ENCODE measurements around the gene EPHX1. TPM values are rescaled to one million over a fixed set of nuclear protein-coding genes. Genes with fewer than 3 reads are reported as not detected.
A peak's percentile ranks its signal among the peaks of the same experiment; 100 is the strongest.
"Not testable (repeated sequence)": the region's sequence is repeated elsewhere in the genome, so short reads cannot be mapped to it uniquely, and the experiment has no call there.

Gene EPHX1
- total RNA-seq, 2 experiments from 2014 or later = 1.8 to 2.4 TPM

DNA sequence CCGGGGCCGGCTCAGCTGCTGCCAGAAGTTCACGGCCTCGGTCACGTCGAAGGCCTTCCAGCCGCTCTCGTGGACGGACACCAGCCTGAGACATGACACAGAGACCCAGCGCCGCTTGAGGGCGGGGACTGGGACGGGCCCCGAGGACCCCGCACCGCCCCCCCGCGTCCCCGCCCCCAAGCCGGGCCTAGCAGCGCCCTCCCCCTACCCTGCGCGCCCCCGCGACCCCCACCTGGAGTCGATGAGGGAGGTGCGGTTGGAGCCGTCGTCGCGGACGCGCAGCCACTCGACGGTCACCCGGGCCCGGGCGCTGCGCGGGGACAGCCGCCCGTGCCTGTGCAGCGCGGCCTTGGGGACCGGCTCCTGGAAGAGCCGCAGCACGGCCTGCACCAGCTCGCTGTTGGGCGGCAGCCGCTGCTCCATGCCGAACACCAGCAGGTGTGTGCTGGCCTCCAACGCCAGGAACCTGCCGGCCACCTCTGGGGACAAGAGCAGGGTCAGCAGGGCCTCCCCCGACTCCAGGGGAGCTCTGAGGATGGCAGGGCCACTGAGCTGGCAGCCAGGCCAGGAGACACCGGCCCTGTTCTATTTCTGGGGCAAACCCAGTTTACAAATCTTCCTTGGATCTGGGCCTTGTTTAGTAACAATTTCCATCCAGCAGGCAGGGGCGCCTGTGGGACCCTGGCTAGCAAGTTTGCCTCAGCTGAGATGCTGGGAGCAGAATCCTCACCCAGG is 77.8 kb downstream of the EPHX1 start:
- DNase-seq; H3K36me3 Mint-ChIP-seq (ENCODE audit: low read depth); H3K9me3 Mint-ChIP-seq; H3K27me3 Mint-ChIP-seq; POLR2A ChIA-PET; H3K27ac Mint-ChIP-seq; H3K4me3 Mint-ChIP-seq: not testable (repeated sequence)
- peaks cover 28% of the 10 kb centered on the region for H3K4me1 Mint-ChIP-seq
- CTCF ChIA-PET = interaction anchor here (1.8 kb wide), 1 partner anchor 10 kb away, joined by 7 read pairs; no protein-coding TSS in a partner anchor

DNA sequence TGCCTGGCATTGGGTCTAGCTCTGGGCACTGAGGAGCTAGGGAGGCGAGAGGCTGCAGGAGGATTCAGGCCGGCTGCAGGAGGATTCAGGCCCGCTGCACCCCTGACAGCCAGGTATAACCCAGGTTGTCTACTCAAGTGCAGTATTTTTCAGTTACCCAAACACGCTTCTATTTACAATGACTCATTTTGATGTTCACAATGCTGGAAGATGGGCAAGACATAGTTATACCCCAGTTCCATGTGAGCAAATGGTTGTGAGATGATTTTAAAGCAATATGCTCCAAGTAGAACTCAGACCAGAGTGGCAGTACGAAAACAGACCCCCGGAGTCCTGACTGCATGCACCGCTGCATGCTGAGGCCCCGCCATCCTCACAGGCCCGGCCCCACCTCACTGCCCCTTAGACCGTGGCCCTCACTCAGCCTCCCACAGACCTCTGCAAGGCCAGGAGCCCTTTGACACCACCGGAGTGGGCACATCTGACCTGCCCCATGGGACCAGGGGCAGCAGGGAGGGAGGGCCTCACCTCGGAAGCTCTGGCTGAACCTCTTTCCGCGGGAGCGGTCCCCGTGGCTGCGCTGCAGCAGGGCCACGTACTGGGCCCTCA is 78.5 kb downstream of the EPHX1 start:
- POLR2A ChIA-PET = no interaction called here
- Mint-ChIP-seq H3K36me3 (ENCODE audit: low read depth) (no peaks in the 10 kb centered on the region), H3K27me3 (peaks cover 9% of the 10 kb centered on the region), H3K9me3 (no peaks in the 10 kb centered on the region), H3K27ac (no peak overlapping the region), H3K4me3 (no peak overlapping the region), H3K4me1 (peaks cover 25% of the 10 kb centered on the region)
- DNase-seq = no peak
- CTCF ChIA-PET = interaction anchor here (1.8 to 2.0 kb wide), 3 partner anchors 10 to 413 kb away, joined by 5 to 7 read pairs (median 7); no protein-coding TSS in a partner anchor

DNA sequence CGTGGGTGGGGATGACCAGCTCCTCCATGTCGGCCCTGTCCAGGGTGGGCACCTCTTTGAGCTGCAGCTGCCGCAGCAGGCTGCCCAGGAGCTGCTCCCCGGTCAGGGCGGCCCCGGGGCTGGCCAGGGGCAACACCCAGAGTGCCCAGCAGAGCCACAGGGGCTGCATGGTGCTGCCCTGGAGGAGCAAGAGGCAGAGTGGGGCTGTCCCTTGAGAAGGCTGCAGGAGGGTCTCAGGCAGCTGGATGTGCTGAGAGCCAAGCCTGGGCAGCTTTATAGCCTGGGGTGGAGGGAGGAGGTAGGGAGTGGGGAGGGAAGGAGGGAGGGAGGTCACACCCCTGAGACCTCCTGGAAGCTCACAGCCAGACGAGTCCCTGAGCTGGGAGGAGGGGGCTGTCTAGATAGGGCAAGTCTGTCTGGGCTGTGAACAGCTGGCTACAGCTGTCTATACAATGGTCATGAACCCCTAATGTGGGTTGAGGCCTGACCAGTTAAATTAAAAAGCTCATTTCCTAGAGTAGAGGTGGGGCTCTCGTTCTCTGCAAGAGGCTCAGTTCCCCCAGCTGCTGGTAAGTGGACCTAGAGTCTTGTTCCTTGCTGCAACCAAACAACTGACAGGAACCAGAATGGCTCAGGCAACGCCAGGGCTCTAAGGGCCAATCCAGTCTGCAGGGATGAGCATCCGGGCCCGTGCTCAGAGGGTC is 79.1 kb downstream of the EPHX1 start, which contains the start of gene LEFTY1:
TSS of gene LEFTY1 (minus strand) at position 249 of the 704 bp plus-strand sequence. CDS start at position 169, 80 bp downstream.
- H3K9me3 Mint-ChIP-seq = no peaks in the 10 kb centered on the region
- H3K27ac Mint-ChIP-seq = peak within 1 kb of the TSS; percentile 62
- H3K36me3 Mint-ChIP-seq (ENCODE audit: low read depth) = peaks cover 1% of the 10 kb centered on the region
- POLR2A ChIA-PET = no interaction called here
- CTCF ChIA-PET = interaction anchor here (0.6 to 2.3 kb wide), 6 partner anchors 11 to 414 kb away, joined by 3 to 7 read pairs (median 5); no protein-coding TSS in a partner anchor
- no peak within 1 kb of the TSS for H3K4me3 Mint-ChIP-seq
- no peak for DNase-seq
- H3K4me1 Mint-ChIP-seq = peaks cover 25% of the 10 kb centered on the region
- peaks cover 10% of the 10 kb centered on the region for H3K27me3 Mint-ChIP-seq

DNA sequence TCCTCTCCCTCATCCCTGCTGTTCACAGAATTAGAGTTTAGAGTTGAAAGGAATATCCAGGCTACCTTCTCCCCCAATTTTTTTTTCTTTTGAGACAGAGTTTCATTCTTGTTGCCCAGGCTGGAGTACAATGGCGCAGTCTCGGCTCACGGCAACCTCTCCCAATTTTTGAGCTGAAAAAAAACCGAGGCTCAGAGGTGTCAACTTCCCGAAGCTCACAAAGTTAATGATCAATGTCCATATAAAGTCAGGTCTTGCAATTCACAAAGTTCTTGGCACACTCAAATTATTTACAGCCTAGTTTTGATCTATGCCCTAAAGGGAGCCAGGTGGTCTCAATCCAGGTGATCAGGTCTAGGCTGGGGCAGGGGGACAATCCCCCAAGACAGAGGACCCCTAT is 79.8 kb downstream of the EPHX1 start:
- Mint-ChIP-seq H3K4me3 (no peak overlapping the region), H3K27ac (no peak overlapping the region), H3K36me3 (ENCODE audit: low read depth) (peaks cover 1% of the 10 kb centered on the region), H3K27me3 (peaks cover 12% of the 10 kb centered on the region), H3K4me1 (peaks cover 29% of the 10 kb centered on the region), H3K9me3 (no peaks in the 10 kb centered on the region)
- ChIA-PET POLR2A (no interaction called here), CTCF (interaction anchor here (0.6 to 2.3 kb wide), 7 partner anchors 9 to 415 kb away, joined by 3 to 7 read pairs (median 5); no protein-coding TSS in a partner anchor)
- DNase-seq = no peak

DNA sequence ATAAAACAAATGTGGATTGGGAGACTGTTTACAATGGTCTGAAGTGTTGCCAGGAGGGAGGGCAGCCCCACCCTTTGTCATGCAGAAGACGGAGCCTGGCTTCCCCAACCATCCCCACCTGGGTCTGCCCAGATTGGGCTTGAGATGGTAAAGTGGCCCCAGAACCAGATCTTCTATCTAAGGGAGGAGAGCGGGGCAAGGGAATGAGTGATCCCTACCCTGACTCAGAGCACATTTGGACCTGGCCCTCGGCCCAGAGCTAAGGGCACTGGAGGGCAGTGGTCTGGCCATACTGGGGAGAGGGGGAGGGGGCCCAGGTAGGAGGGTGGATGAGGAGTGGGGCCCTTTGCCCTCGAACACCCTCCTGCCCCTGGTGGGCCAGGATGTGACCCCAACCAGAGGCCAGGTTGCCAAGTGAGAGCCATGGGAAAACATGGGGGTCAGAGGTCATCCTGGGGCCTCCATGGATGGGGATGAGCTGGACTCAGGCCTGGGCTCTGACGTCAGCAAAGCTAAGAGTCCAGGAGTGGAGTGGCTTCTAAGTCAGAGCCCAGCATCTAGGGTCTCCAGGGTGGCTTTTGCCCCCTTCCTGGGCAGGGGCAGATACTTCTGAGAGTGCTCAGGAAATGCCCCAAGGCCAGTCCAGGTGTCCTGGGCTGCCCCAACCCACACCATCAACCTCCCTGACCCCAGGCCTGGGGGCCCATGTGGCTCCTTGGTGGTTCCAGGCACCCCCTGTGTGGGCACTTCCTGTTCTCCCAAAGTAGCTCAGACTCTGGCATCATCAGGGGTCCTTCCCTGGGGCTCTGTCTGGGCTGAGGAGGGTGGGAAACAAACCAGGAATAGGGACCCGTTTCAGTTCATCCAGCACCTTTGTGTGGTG is 80.7 kb downstream of the EPHX1 start:
- ChIA-PET POLR2A (no interaction called here), CTCF (interaction anchor here (0.6 to 2.3 kb wide), 5 partner anchors 10 to 416 kb away, joined by 3 to 7 read pairs (median 5); no protein-coding TSS in a partner anchor)
- Mint-ChIP-seq H3K9me3 (no peaks in the 10 kb centered on the region), H3K36me3 (ENCODE audit: low read depth) (peaks cover 1% of the 10 kb centered on the region), H3K4me3 (no peak overlapping the region), H3K27me3 (peaks cover 12% of the 10 kb centered on the region), H3K4me1 (peaks cover 31% of the 10 kb centered on the region), H3K27ac (peak overlapping the region; percentile 64)
- no peak for DNase-seq

DNA sequence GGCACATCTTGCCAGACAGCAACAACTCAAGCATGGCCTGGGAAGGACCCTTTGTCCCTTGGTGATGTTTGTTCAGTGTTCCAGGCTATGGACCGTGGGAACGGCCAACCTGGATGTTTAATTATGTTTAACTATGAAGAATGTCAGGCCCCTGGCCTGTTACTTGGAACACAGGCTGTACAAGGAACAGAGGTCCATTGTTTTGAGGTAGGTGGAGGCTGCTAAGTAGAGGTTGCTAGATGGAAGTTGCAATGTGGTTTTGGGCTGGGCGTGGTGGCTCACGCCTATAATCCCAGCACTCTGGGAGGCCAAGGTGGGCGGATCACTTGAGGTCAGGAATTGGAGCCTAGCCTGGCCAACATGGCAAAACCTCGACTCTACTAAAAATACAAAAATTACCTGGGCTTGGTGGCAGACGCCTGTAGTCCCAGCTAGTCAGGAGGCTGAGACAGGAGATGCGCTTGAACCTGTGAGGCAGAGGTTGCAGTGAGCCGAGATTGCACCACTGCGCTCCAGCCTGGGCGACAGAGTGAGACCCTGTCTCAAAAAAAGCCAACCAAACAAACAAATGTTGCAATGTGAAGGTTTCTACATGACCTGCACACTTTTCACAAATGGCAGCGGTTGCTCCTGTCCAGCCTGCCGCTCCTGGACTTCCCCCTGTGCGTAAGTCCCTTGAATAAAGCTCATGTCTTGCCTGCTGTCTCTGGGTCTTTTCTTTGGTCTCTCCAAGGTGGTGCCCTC is 81.5 kb downstream of the EPHX1 start:
- Mint-ChIP-seq H3K27me3 (peaks cover 12% of the 10 kb centered on the region), H3K9me3 (no peaks in the 10 kb centered on the region), H3K36me3 (ENCODE audit: low read depth) (peaks cover 1% of the 10 kb centered on the region), H3K4me1 (peaks cover 39% of the 10 kb centered on the region), H3K4me3 (no peak overlapping the region), H3K27ac (no peak overlapping the region)
- ChIA-PET POLR2A (no interaction called here), CTCF (interaction anchor here (0.6 to 2.3 kb wide), 6 partner anchors 9 to 416 kb away, joined by 3 to 5 read pairs (median 3); no protein-coding TSS in a partner anchor)
- DNase-seq = no peak

DNA sequence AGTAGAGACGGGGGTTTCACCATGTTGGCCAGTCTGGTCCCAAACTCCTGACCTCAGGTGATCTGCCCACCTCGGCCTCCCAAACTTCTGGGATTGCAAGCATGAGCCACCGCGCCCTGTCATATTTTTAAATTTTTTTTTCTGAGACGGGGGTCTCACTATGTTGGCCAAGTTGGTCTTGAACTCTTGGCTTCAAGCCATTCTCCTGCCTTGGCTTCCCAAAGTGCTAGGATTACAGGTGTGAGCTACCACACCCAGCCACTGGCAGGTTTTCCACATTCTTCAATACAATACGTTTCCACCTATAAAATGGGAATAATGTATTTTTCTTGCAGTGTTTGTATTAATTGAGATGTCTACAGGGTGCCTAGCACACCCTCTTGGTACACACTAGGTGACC is 82.4 kb downstream of the EPHX1 start:
- DNase-seq = no peak
- Mint-ChIP-seq H3K27ac (no peak overlapping the region), H3K27me3 (peaks cover 9% of the 10 kb centered on the region), H3K9me3 (no peaks in the 10 kb centered on the region), H3K4me3 (no peak overlapping the region), H3K36me3 (ENCODE audit: low read depth) (peaks cover 1% of the 10 kb centered on the region), H3K4me1 (peaks cover 48% of the 10 kb centered on the region)
- POLR2A ChIA-PET = no interaction called here
- CTCF ChIA-PET = interaction anchor here (1.0 to 1.5 kb wide), 2 partner anchors 9 to 417 kb away, joined by 3 read pairs; no protein-coding TSS in a partner anchor

Other genes starting within 250 kb of the EPHX1 start
- not detected for gene ENAH, start 157.0 kb upstream of the EPHX1 start, total RNA-seq
- 100 to 1,000 TPM; 219 to 249 TPM for gene SRP9, start 32.3 kb upstream of the EPHX1 start, total RNA-seq
- 100 to 1,000 TPM; 197 to 211 TPM for gene TMEM63A, start 72.3 kb downstream of the EPHX1 start, total RNA-seq
- not detected for gene LEFTY1, start 79.0 kb downstream of the EPHX1 start, total RNA-seq
- gene PYCR2, start 114.1 kb downstream of the EPHX1 start, total RNA-seq = 100 to 1,000 TPM in 1 of 2 experiments, 10 to 100 TPM in 1; 98.1 to 120 TPM
- gene LEFTY2, start 131.1 kb downstream of the EPHX1 start, total RNA-seq = not detected
- 10 to 100 TPM; 16.1 to 16.6 TPM for gene SDE2, start 189.2 kb downstream of the EPHX1 start, total RNA-seq

Measured in activated CD4-positive, alpha-beta T cell treated with anti-CD3 and anti-CD28 coated beads, Interleukin-2, amount 10 ng/mL, durations not matched to agents 7 days and 5 days (primary cell).